Measurements from ENCODE around the gene ZNF768.
"Not testable (repeated sequence)": the region's sequence is repeated elsewhere in the genome, so short reads cannot be mapped to it uniquely, and the experiment has no call there.

ZNF768 gene

GRCh38 chr16:30532285-30533145 lies 6.1 kb upstream of the ZNF768 start:
- no peak for DNase-seq

DNA sequence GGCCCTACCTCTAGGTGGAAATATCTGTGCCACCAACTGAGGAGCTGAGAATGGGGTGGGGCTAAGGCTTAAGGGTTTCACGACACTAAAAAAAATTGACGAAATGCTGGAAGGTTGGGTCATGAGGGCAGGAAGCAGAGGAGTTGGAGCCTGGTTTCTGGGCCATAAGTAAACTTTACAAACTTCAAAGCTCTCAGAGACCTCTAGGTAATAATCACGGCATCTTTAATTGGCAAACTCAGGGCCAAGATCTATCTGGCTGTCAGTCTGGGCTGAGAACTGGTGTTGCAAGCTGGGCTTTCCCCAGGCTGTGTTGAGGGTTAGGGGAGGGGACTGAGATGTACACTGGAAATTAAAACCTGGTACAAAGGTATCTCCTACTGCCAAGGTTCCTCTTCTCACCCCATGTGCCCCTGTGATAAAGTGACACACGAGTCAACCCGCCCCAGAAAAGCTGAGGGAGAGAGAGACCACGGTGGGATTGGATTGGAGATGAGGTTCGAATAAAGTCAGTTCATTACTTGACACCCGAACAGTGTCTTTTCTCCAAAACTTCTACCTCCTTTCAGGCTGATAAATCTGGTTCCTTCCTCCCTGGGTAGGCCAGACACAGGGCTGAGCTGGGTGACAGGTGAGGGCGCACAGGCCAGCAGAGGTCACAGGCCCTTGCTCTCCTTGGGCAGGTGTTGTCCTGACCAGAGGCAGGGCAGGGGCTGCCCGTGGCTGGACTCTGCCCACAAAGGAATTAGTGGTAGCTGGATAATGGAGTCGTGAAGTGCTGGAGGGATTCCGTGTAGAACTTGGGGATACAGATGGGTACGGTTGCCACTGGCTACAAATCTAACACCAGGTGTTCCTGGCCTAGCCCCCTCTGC lies 4.0 kb upstream of the ZNF768 start:
- no peak for DNase-seq

DNA sequence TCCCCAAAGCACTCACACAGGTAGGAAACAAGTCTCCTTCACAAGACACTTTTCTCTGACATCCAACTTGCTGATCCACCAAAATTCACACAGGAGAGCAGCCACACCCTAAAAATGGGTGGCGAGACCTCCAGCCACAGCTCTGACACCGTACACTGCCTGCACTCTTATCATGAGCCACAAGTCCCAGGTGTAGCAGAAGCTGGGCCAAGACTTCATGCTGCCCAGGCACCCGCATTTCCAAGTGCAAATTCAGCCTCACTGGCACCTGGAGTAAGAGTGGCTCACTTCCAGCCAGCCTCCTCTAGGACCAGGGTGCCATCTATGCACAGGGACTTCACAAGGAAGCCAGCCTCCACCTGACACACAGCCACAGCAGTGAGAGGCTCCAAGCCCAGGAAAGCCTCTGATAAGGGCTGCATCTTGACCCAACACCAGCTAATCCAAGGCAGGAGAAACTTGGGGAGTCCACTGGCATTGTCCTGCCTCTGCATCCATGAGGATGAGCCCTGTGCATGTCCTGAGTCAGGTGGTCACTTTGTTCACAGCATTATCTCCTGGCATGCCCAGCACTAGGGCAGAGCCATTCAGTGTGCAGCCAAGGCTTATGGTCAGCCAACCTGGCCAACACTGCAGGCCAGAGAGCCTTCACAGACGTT lies 2.6 kb upstream of the ZNF768 start:
- DNase-seq: no peak

GRCh38 chr16:30527635-30528178 lies 1.3 kb upstream of the ZNF768 start:
- DNase-seq: no peak

DNA sequence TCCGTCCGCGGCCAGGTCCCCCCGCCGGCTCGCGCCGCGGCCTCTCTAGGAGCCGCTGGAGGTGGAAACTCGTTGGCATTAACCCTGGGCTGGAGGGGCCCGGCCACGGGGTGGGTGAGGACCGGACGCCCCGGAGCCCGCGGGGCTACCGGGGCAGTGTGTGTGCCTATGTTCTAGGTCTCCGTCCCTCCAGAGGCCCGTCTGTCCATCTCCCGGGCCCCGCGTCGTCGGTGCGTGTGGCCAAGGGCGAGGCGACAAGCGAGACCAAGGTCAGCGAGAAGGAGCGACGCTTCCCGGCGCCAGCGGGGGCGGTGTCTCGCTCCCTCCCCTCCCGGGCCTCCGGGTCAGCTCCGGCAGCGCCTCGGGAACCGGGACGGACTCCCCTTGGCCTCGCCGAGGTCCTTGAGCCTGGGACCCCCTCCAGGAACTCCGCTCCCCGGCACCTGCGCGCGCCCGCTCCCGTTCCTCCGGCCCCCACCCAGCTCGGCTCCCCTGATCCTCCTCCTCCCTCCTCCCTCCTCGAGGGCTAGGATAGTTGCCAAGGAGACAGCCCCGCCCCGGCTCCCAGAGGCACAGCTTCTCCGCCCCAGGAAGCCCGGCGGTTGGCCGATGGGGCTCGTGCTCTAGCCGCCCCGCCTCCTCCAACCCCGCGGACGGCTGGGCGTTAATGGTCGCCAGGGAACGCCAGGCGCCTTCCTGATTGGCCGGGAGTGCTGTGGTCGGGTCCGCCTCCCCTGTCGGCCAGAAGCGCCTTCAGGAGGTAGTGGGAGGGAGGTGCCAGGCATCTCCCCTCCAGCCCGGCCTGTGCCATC lies 663 bp upstream of the ZNF768 start:
- peak; percentile 97 for DNase-seq

GRCh38 chr16:30525844-30526136 lies 576 bp downstream of the ZNF768 start:
- no peak for DNase-seq

- no peak for DNase-seq
These were observed 1.5 kb downstream of the ZNF768 start for GRCh38 chr16:30524575-30525568.

- no peak for DNase-seq
These were observed 2.4 kb downstream of the ZNF768 start for GRCh38 chr16:30523768-30524574.

DNA sequence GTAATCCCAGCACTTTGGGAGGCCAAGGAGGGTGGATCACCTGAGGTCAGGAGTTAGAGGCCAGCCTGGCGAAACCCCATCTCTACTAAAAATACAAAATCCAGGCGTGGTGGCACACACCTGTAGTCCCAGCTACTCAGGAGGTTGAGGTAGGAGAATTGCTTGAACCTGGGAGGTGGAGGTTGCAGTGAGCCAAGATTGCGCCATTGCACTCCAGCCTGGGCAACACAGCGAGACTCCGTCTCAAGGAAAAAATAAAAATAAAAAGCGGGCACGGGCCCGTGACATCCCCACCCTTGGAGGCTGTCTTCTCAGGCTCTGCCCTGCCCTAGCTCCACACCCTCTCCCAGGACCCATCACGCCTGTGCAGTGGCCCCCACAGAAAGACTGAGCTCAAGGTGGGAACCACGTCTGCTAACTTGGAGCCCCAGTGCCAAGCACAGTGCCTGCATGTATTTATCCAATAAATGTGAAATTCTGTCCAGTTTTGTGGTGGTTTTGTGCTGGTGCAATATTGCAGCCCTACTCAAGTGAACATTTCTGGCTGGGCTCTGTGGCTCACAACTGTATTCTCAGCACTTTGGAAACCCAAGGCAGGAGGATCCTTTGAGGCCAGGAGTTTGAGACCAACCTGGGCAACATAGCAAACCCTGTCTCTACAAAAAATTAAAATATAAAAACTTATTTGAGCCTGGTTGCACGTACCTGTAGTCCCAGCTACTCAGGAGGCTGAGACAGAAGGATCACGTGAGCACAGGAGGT lies 3.5 kb downstream of the ZNF768 start:
- DNase-seq: not testable (repeated sequence)

GRCh38 chr16:30521873-30522641 lies 4.3 kb downstream of the ZNF768 start:
- DNase-seq: no peak

DNA sequence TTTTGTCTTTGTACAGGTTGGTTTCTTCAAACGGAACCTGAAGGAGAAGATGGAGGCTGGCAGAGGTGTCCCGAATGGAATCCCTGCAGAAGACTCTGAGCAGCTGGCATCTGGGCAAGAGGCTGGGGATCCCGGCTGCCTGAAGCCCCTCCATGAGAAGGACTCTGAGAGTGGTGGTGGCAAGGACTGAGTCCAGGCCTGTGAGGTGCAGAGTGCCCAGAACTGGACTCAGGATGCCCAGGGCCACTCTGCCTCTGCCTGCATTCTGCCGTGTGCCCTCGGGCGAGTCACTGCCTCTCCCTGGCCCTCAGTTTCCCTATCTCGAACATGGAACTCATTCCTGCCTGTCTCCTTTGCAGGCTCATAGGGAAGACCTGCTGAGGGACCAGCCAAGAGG lies 4.9 kb downstream of the ZNF768 start:
- no peak for DNase-seq

- no peak for DNase-seq
These were observed 7.0 kb downstream of the ZNF768 start for GRCh38 chr16:30519120-30520049.

DNA sequence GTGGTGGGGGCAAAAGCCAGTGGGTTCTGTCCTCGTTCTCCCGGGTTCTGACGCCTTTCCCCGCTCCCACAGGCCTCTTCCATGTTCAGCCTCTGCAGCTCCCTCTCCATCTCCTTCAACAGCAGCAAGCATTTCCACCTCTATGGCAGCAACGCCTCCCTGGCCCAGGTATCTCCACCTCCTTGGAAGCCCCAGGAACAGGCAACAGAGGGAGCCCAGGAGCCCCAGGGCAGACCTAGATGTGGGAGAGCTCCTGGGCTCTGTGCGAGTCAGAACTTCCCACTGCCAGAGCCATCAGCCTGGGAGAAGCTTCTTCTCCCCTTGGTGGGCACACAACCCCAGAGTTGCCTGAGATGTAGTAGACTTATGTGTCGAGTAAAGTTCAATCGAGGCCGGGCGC lies 7.8 kb downstream of the ZNF768 start:
- no peak for DNase-seq

DNA sequence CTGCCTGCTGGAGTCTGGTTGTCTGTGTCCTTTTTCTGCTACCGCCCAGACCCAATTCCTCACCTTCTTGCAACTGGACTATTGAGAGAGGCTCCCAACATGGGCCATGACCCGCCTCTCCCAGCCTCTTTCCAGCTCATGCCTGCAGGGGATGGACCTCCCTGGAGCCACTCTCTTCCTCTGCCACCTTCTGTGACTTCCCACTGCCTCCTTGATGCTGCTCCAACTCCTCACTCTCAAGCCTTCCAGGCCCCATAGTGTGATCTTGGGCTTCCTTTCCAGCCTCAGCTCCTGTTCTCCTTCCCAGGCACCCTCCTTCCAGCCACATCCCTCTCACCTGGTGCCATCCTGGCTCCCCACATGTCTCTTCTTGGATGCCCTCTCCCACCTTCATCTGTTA lies 11.1 kb downstream of the ZNF768 start:
- DNase-seq: no peak

DNA sequence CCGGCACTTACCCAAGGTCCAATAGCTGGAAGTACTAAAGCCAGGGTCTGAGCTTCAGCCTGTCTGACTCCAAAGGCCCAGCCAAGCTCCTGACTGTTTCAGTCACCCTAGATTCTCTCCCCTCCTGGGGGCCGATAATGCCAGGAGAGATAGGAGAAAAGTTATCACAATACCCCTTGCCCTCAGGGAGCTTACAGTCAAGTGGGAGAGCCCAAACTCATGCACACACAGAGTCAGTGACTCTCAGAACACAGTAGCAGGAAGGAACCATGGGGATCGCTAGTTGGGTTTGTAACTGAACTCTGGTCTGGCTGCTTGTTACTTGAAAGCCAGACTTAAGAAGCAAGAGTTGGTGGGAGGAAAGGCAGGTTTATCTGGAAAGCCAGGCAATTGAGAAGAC lies 14.9 kb downstream of the ZNF768 start:
- no peak for DNase-seq

DNA sequence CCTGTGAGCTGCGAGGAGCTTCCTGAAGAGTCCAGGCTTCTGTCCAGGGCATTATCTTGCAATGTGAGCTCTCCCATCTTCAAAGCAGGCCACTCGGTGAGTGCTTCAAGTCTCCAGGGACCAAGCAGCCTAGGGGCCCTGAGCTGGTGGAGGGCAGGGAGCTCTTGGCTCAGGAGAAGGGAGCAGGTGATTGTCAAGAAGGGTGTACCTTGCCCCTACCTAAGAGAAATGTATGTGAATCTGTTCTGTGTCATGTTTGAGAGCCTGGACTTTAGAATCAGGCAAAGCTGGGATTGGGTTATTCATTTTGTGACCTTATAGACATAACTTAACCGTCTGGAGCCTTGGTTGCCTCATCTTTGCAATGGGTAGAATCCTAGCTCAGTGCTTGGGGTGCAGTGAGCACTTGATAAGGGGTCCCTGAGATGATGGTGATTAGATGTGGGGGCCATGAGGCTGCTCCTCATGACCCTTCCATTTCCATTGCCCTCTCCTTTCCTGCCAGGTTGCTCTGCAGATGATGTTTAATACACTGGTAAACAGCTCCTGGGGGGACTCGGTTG lies 15.9 kb downstream of the ZNF768 start:
- no peak for DNase-seq

DNA sequence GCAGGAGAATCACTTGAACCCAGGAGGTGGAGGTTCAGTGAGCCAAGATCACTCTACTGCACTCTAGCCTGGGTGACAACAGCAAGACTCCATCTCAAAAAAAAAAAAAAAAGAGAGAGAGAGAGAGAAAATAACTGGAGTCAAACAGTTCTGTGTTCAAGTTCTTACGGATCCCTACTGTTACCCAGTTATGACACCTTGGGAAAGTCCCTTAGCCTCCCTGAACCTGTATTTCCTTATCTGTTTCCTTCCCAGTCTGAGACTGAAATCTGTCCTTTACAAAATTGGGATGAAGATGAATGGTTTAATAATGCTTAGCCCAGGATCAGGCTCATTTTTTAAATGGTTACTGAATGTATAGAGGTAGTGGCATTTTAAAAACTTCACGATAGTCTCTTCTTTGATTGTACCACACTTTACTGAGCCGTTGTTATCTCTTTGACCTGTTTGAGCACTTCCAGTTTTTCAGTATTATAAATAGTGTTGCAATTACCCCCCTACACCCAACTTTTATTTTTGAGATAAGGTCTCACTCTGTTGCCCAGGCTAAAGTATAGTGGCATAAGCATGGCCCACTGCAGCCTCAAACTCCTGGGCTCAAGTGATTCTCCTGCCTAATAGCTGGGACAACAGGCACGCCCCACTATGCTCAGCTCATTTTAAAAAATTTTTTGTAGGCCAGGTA lies 17.1 kb downstream of the ZNF768 start:
- DNase-seq: no peak

Data from stimulated activated CD8-positive, alpha-beta memory T cell treated with anti-CD3 and anti-CD28 coated beads, Interleukin-4, amount 100 ng/mL, for 48 hours (primary cell).